ENCODE measurements around the gene TSPAN4. TPM values are rescaled to one million over a fixed set of nuclear protein-coding genes. Genes with fewer than 3 reads are reported as not detected.

Gene TSPAN4
- total and polyA plus RNA-seq, 4 donors: 68.3 to 197 (median 134) TPM

- Histone ChIP-seq H3K9me3 (ENCODE audit: control insufficient read depth in 4 of 4, insufficient read depth in 3 of 4, low read length in 3 of 4) (no peaks in the 10 kb centered on the region), H3K27ac (ENCODE audit: low read depth in 1 of 2, low read length in 1 of 2) (no peak overlapping the region), H3K4me1 (ENCODE audit: control insufficient read depth in 5 of 5, insufficient read depth in 5 of 5, low read length in 5 of 5) (peaks cover 0 to 36% (median 16%) of the 10 kb centered on the region in 5 donors), H3K36me3 (ENCODE audit: control insufficient read depth in 4 of 4, insufficient read depth in 4 of 4, low read length in 4 of 4) (peaks cover 0 to 38% (median 0%) of the 10 kb centered on the region in 4 donors), H3K4me3 (no peak overlapping the region), H3K9ac (ENCODE audit: insufficient read depth in 1 of 2, low read length in 2 of 2) (no peak overlapping the region), H3K27me3 (ENCODE audit: control insufficient read depth in 3 of 3, insufficient read depth in 3 of 3, low read length in 2 of 3) (no peaks in the 10 kb centered on the region)
- no peak for DNase-seq
- no peak for ATAC-seq (ENCODE audit: insufficient read depth, low FRiP score)
- TF ChIP-seq CTCF (IDR thresholded peaks at IDR 0.05; ENCODE audit: control extremely low read depth, extremely low read depth): no peak
- 85 to 88% methylated on average over 28 of the region's 28 CpGs for WGBS, 2 donors
Measured at GRCh38 chr11:850775-851763, 8.4 kb downstream of the TSPAN4 start.

- DNase-seq: no peak
- 89 to 92% methylated on average over 15 of the region's 15 CpGs for WGBS, 2 donors
- Histone ChIP-seq H3K4me1 (ENCODE audit: control insufficient read depth in 5 of 5, insufficient read depth in 5 of 5, low read length in 5 of 5) (peaks cover 0 to 33% (median 8%) of the 10 kb centered on the region in 5 donors), H3K27ac (ENCODE audit: low read depth in 1 of 2, low read length in 1 of 2) (no peak overlapping the region), H3K4me3 (no peak overlapping the region), H3K9me3 (ENCODE audit: control insufficient read depth in 4 of 4, insufficient read depth in 3 of 4, low read length in 3 of 4) (no peaks in the 10 kb centered on the region), H3K36me3 (ENCODE audit: control insufficient read depth in 4 of 4, insufficient read depth in 4 of 4, low read length in 4 of 4) (peaks cover 0 to 35% (median 0%) of the 10 kb centered on the region in 4 donors), H3K9ac (ENCODE audit: insufficient read depth in 1 of 2, low read length in 2 of 2) (no peak overlapping the region), H3K27me3 (ENCODE audit: control insufficient read depth in 3 of 3, insufficient read depth in 3 of 3, low read length in 2 of 3) (no peaks in the 10 kb centered on the region)
- no peak for TF ChIP-seq CTCF (IDR thresholded peaks at IDR 0.05; ENCODE audit: control extremely low read depth, extremely low read depth)
- no peak for ATAC-seq (ENCODE audit: insufficient read depth, low FRiP score)
Measured at GRCh38 chr11:852762-853161, 10.1 kb downstream of the TSPAN4 start.

GRCh38 chr11:853682-854448 is 11.2 kb downstream of the TSPAN4 start:
- ATAC-seq (ENCODE audit: insufficient read depth, low FRiP score) (no peak), DNase-seq (no peak)
- 93 to 94% methylated on average over 24 to 27 of the region's 27 CpGs for WGBS, 2 donors
- no peaks in the 10 kb centered on the region for H3K9me3 ChIP-seq (ENCODE audit: control insufficient read depth in 4 of 4, insufficient read depth in 3 of 4, low read length in 3 of 4)
- H3K36me3 ChIP-seq (ENCODE audit: control insufficient read depth in 4 of 4, insufficient read depth in 4 of 4, low read length in 4 of 4): peaks cover 0 to 35% (median 0%) of the 10 kb centered on the region in 4 donors
- H3K9ac ChIP-seq (ENCODE audit: insufficient read depth in 1 of 2, low read length in 2 of 2): no peak overlapping the region
- H3K27me3 ChIP-seq (ENCODE audit: control insufficient read depth in 3 of 3, insufficient read depth in 3 of 3, low read length in 2 of 3): no peaks in the 10 kb centered on the region
- H3K4me1 ChIP-seq (ENCODE audit: control insufficient read depth in 5 of 5, insufficient read depth in 5 of 5, low read length in 5 of 5): peaks cover 0 to 24% (median 8%) of the 10 kb centered on the region in 5 donors
- no peak for TF ChIP-seq CTCF (IDR thresholded peaks at IDR 0.05; ENCODE audit: control extremely low read depth, extremely low read depth)
- no peak overlapping the region for H3K27ac ChIP-seq (ENCODE audit: low read depth in 1 of 2, low read length in 1 of 2)
- no peak overlapping the region for H3K4me3 ChIP-seq
